Measurements from ENCODE around the gene PPP3R1.

The PPP3R1 gene

GRCh38 chr2:68234405-68234804, 17.9 kb downstream of the PPP3R1 start:
- DNase-seq (ENCODE audit: low read depth in 2 of 2): no peak

DNA sequence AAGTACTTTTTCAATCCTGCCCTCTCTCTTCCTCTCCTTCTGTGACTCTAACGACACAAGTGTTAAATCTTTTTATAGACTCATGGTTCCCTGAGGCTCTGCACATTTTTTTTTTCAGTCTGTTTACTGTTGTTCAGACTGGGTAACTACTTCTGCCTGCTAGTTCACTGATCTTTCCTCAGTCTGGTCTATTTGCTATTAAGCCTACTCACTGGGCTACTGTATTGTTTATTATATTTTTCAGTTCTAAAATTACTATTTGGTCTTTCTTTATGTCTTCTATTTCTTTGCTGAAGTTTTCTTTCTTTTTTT, 21.3 kb downstream of the PPP3R1 start:
- DNase-seq (ENCODE audit: low read depth in 2 of 2): no peak

GRCh38 chr2:68230241-68231060, 21.9 kb downstream of the PPP3R1 start:
- no peak for DNase-seq (ENCODE audit: low read depth in 2 of 2)

- DNase-seq (ENCODE audit: low read depth in 2 of 2): no peak
Measured at GRCh38 chr2:68226794-68227193, 25.5 kb downstream of the PPP3R1 start.

DNA sequence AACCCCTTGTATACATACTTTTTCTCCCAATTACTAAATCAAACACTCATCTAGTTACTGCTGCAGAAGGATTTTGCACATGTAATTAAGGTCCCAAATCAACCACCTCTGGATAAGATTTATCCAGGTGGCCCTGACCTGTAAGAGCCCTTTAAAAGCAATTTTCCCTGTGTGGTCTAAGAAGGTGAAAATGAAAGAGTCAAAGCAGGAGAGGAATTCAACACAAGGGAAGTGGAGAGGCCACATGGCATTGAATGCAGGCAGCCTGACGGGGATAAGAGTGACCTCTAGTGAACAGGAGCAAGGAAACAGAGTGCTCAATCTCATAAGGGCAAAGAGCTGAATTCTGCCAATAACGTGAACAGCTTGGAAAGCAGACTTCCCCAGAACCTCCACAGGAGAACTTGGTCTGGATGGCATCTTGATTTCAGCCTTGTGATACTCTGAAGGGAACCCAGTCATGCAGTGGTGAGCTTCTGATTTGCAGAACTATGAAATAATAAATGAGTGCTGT, 27.2 kb downstream of the PPP3R1 start:
- DNase-seq (ENCODE audit: low read depth in 2 of 2): no peak

DNA sequence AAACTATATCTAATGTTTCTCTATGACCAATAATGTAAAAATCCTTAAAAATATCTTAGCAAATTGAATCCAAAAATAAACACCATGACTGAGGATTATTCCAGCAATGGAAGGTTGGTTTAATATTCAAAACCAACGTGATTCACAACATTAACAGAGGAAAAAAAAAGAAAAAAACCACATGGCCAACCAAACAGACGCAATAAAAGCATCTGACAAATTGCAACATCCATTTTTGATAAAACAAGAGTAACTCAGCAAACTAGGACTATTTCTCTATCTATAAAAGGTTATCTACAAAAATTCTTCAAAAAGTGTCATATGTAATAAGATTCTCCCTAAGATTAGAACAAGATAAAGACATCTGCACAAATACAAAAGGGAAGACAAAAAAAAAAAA, 28.9 kb downstream of the PPP3R1 start:
- DNase-seq (ENCODE audit: low read depth in 2 of 2): no peak

DNA sequence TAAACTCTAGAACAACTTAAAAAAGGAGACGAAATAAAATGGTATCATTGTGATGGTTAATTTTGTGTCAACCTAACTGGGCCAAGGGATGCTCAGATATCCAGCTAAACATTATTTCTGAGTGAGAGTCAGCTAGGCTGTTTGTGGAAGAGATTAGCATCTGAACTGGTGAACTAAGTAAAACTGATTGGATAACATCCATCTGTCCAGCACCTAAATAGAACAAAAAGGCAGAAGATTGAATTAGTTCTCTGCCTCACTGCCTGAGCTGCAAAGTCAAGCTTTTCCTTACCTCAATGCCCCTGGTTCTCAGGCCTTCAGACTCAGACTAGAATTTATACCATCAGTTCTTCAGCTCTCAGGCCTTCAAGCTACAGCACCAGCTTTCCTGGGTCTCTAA, 30.0 kb downstream of the PPP3R1 start:
- no peak for DNase-seq (ENCODE audit: low read depth in 2 of 2)

DNA sequence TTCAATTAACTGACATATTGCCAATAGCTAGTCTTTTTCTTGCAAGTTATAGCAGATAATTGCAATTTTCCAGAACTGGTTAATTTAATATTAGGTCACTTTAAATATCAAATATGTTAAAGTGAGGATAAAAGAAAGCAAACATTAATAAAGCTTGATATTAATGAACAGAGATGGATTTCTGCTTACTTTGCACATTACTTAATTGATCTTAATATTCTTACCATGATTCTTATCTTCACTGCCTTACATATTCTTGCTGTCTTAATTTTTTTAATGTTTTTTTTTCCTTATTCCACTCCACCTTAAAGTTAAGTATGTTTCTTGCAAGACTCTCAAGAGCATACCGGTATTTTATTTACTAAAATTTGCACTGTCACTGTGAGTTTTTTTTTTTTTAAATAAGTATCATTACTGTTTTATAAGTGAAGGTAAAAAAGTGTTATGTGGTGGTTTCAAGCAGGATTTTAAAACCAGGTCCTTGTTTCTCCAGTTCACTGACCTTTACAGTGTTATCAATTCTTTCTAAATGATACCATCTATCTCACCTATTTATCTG, 33.9 kb downstream of the PPP3R1 start:
- DNase-seq (ENCODE audit: low read depth in 2 of 2): no peak

DNA sequence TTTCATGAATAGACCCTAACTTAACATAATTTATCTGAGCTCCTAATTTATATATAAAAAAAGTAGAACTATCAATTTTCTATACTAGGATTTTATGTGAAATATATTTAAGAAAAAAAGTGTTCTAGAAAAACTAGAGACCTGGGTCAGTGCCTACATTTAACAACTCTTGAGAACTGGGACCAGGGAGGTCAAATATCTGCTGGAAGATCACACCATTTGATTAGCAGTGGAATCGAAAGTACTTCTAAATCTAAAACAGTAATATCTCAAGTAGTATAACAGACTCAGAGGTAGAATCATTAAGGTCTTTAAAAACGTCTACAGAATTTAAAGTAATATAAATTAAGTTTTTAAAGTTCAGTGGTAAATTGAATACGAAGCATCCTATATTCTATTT, 34.6 kb downstream of the PPP3R1 start:
- DNase-seq (ENCODE audit: low read depth in 2 of 2): no peak

GRCh38 chr2:68216454-68217310, 35.6 kb downstream of the PPP3R1 start:
- DNase-seq (ENCODE audit: low read depth in 2 of 2): no peak

- DNase-seq (ENCODE audit: low read depth in 2 of 2): no peak
Measured at GRCh38 chr2:68214381-68214780, 38.0 kb downstream of the PPP3R1 start.

GRCh38 chr2:68206793-68207192, 45.5 kb downstream of the PPP3R1 start:
- no peak for DNase-seq (ENCODE audit: low read depth in 2 of 2)

DNA sequence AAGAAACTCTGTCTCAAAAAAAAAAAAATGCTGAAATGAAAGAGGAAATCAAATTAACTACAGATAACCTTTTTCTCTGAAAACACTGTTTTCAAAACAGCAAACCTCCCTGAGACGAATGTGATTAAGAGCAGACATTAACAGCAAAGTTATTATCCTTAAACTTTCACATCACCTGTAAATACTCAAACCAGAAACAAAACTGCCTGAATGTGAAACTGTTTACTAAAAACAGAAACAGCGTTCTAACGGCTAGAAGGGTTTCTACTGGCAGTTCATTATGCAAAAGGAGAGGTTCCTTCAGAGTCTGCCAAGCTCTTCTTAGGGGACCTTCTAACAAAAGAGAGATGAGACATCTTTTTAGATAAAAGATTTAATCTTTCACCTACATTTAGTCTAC, 48.7 kb downstream of the PPP3R1 start:
- no peak for DNase-seq (ENCODE audit: low read depth in 2 of 2)

DNA sequence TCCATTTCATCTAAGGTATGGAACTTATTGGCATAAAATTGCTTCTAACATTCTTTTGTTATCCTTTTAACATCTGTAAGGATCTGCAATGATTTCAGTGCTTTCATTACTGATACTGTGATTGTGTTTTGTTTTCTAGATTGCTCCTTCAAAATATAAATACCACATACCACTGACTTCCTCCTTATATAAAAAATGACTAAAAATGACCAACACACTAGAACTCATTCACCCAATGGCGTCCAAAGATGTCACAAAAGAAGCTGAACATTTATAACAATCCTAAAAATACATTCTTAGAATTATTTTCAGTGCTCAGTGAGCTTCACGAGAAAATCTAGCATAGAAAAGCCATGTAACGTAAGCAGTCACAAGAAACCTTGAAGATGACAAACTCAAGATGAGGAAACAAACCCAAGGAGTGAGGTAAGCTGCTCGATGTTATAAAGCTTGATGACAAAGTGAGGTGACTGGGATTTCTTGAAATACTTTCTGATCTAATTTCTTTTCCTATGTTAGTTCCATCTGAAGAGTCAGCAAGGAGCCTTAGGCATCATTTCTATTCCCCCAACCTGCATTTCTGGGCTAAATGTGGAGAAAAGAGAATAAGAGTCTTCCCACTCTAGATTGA, 52.1 kb downstream of the PPP3R1 start:
- no peak for DNase-seq (ENCODE audit: low read depth in 2 of 2)

- DNase-seq (ENCODE audit: low read depth in 2 of 2): peak in 1 of 2 donors; percentile 24
Measured at GRCh38 chr2:68196120-68196716, 56.1 kb downstream of the PPP3R1 start.

GRCh38 chr2:68195096-68195495, 57.2 kb downstream of the PPP3R1 start:
- DNase-seq (ENCODE audit: low read depth in 2 of 2): no peak

GRCh38 chr2:68193787-68194372, 58.5 kb downstream of the PPP3R1 start:
- DNase-seq (ENCODE audit: low read depth in 2 of 2): no peak

GRCh38 chr2:68193144-68193543, 59.2 kb downstream of the PPP3R1 start:
- no peak for DNase-seq (ENCODE audit: low read depth in 2 of 2)

GRCh38 chr2:68190991-68191731, 61.2 kb downstream of the PPP3R1 start:
- DNase-seq (ENCODE audit: low read depth in 2 of 2): no peak

DNA sequence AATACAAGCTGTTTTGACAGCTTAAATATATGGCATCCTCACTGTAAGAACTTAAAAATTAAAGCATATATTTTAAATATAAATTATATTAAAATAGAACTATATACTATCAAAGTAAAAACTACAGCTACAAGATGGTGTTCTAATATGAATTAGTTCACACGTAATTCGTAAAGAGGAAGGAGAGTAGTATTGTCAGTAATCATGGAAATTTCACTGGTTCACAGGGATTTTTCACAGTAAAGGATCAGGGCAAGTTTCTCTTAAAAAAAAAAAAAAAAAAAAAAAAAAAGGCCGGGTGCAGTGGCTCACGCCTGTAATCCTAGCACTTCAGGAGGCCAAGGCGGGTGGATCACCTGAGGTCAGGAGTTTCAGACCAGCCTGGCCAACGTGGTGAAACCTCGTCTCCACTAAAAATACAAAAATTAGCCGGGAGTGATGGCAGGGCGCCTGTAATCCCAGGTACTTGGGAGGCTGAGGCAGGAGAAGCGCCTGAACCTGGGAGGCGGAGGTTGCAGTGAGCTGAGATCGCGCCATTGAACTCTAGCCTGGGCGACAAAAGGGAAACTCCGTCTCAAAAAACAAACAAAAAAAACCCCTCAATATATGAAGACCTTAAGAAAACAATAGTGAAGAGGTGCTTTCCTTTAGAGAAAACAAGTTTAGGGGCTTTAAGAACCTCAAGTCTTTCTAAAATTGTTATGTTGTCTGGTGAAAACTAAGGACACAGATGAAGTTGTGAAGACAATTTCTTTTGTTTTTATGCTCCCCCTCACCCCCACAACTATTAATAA, 62.1 kb downstream of the PPP3R1 start:
- no peak for DNase-seq (ENCODE audit: low read depth in 2 of 2)

Data from stimulated activated CD4-positive, alpha-beta T cell treated with anti-CD3 and anti-CD28 coated beads, Interleukin-4, amount 100 ng/mL, for 48 hours (primary cell).